ENCODE results near the gene ST6GALNAC2.

ST6GALNAC2 gene

DNA sequence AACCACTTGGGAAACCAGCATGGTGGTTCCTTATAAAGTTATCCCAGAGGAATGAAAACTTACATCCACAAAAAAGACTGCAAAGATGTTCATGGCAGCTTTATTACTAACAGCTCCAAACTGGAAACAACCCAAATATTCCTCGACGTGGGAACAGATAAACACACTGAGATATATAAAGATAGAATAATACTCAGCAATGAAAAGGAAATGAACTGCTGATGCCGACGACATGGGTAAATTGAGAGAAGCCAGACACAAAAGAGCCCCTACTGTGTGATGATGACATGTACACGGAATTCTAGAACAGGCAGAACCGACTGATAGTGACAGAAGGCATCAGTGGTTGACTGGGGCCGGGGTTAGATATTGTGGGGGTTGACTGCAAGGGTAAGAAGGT is 36.1 kb downstream of the ST6GALNAC2 start:
- CTCF ChIA-PET: interaction anchor here (1.2 to 5.4 kb wide), 7 partner anchors 8 to 132 kb away, joined by 4 to 49 read pairs (median 7); no protein-coding TSS in a partner anchor
- H3K4me3 ChIP-seq (ENCODE audit: low read depth, low read length): no peak overlapping the region
- H3K9me3 ChIP-seq (ENCODE audit: control insufficient read depth, insufficient read depth, low read depth, low read length): no peaks in the 10 kb centered on the region
- POLR2A ChIA-PET: interaction anchor here (1.6 kb wide), 1 partner anchor 8 kb away, joined by 5 read pairs; no protein-coding TSS in a partner anchor
- peaks cover 0 to 9% of the 10 kb centered on the region in 2 experiments; a peak in 2 of 3 replicates for H3K36me3 ChIP-seq (ENCODE audit: control insufficient read depth in 2 of 2, insufficient read depth in 1 of 2, low read length in 2 of 2)
- peak; percentile 93 for TF ChIP-seq ZNF146 (tag by site-specific recombination; IDR thresholded peaks at IDR 0.05)
- no peak for TF ChIP-seq ZNF624 (tag by site-specific recombination; IDR thresholded peaks at IDR 0.05)
- peaks cover 21% of the 10 kb centered on the region for H3K4me1 ChIP-seq (ENCODE audit: control insufficient read depth, insufficient read depth, low read length)
- no peak overlapping the region for H3K27ac ChIP-seq (ENCODE audit: extremely low read depth, low read depth, low read length)

- peaks cover 21% of the 10 kb centered on the region for H3K4me1 ChIP-seq (ENCODE audit: control insufficient read depth, insufficient read depth, low read length)
- CTCF ChIA-PET: interaction anchor here (0.7 to 5.4 kb wide), 8 partner anchors 9 to 132 kb away, joined by 4 to 49 read pairs (median 7); no protein-coding TSS in a partner anchor
These were observed 36.5 kb downstream of the ST6GALNAC2 start for GRCh38 chr17:76549215-76549518.

More at GRCh38 chr17:76549215-76549518, 36.5 kb downstream of the ST6GALNAC2 start:
- Histone ChIP-seq H3K36me3 (ENCODE audit: control insufficient read depth in 2 of 2, insufficient read depth in 1 of 2, low read length in 2 of 2) (peaks cover 0 to 9% of the 10 kb centered on the region in 2 experiments; a peak in 2 of 3 replicates), H3K4me3 (ENCODE audit: low read depth, low read length) (no peak overlapping the region), H3K27ac (ENCODE audit: extremely low read depth, low read depth, low read length) (no peak overlapping the region), H3K9me3 (ENCODE audit: control insufficient read depth, insufficient read depth, low read depth, low read length) (no peaks in the 10 kb centered on the region)
- TF ChIP-seq SCRT1 (tag by site-specific recombination; IDR thresholded peaks at IDR 0.05; ENCODE audit: borderline replicate concordance) (no peak), ZNF404 (tag by site-specific recombination; IDR thresholded peaks at IDR 0.05) (no peak), ZNF114 (tag by site-specific recombination; IDR thresholded peaks at IDR 0.05) (no peak), ZNF416 (tag by site-specific recombination; IDR thresholded peaks at IDR 0.05) (no peak), ZNF48 (tag by site-specific recombination; IDR thresholded peaks at IDR 0.05) (no peak), ZFP69B (tag by site-specific recombination; IDR thresholded peaks at IDR 0.05) (no peak), MEIS1 (CRISPR knock-in tag; IDR thresholded peaks at IDR 0.05; ENCODE audit: borderline replicate concordance) (no peak), KLF1 (tag by site-specific recombination; IDR thresholded peaks at IDR 0.05) (no peak), ZNF76 (tag by site-specific recombination; IDR thresholded peaks at IDR 0.05; ENCODE audit: borderline replicate concordance, low read depth) (no peak), ZNF211 (tag by site-specific recombination; IDR thresholded peaks at IDR 0.05; ENCODE audit: low read depth) (no peak), ZNF501 (tag by site-specific recombination; IDR thresholded peaks at IDR 0.05) (no peak), ZFHX2 (tag by site-specific recombination; conservative IDR thresholded peaks at IDR 0.05) (no peak), ZNF350 (tag by site-specific recombination; IDR thresholded peaks at IDR 0.05) (no peak), EGR2 (tag by site-specific recombination; IDR thresholded peaks at IDR 0.05; ENCODE audit: low read depth) (no peak), ZNF561 (tag by site-specific recombination; IDR thresholded peaks at IDR 0.05; ENCODE audit: borderline replicate concordance) (no peak), ZNF138 (tag by site-specific recombination; IDR thresholded peaks at IDR 0.05; ENCODE audit: borderline replicate concordance) (no peak), PATZ1 (tag by site-specific recombination; IDR thresholded peaks at IDR 0.05) (no peak), ZNF555 (tag by site-specific recombination; conservative IDR thresholded peaks at IDR 0.05) (no peak)
- TF ChIP-seq, protein P1, sequence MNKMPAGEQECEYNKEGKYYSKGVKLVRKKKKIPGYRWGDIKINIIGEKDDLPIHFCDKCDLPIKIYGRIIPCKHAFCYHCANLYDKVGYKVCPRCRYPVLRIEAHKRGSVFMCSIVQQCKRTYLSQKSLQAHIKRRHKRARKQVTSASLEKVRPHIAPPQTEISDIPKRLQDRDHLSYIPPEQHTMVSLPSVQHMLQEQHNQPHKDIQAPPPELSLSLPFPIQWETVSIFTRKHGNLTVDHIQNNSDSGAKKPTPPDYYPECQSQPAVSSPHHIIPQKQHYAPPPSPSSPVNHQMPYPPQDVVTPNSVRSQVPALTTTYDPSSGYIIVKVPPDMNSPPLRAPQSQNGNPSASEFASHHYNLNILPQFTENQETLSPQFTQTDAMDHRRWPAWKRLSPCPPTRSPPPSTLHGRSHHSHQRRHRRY (tag by site-specific recombination; IDR thresholded peaks at IDR 0.05): no peak
- TF ChIP-seq, protein P2, sequence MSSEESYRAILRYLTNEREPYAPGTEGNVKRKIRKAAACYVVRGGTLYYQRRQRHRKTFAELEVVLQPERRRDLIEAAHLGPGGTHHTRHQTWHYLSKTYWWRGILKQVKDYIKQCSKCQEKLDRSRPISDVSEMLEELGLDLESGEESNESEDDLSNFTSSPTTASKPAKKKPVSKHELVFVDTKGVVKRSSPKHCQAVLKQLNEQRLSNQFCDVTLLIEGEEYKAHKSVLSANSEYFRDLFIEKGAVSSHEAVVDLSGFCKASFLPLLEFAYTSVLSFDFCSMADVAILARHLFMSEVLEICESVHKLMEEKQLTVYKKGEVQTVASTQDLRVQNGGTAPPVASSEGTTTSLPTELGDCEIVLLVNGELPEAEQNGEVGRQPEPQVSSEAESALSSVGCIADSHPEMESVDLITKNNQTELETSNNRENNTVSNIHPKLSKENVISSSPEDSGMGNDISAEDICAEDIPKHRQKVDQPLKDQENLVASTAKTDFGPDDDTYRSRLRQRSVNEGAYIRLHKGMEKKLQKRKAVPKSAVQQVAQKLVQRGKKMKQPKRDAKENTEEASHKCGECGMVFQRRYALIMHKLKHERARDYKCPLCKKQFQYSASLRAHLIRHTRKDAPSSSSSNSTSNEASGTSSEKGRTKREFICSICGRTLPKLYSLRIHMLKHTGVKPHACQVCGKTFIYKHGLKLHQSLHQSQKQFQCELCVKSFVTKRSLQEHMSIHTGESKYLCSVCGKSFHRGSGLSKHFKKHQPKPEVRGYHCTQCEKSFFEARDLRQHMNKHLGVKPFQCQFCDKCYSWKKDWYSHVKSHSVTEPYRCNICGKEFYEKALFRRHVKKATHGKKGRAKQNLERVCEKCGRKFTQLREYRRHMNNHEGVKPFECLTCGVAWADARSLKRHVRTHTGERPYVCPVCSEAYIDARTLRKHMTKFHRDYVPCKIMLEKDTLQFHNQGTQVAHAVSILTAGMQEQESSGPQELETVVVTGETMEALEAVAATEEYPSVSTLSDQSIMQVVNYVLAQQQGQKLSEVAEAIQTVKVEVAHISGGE (tag by site-specific recombination; conservative IDR thresholded peaks at IDR 0.05; ENCODE audit: low read depth): no peak
- POLR2A ChIA-PET: interaction anchor here (1.6 kb wide), 1 partner anchor 8 kb away, joined by 5 read pairs; no protein-coding TSS in a partner anchor
